MCF 10A (cell line): ENCODE data around the gene ATP8B4. TPM values are rescaled to one million over a fixed set of nuclear protein-coding genes. Genes with fewer than 3 reads are reported as not detected.

Experiments used
- BruUV-seq: library from RNA; stranded (reverse); fragments of 400-500 nt; replicated peaks from 2 replicates; lab custom pipeline; 2021; lab: Mats Ljungman, UMichigan
- CTCF ChIA-PET: fragments of 300-600 bp; sonication (Branson Sonifier 250); formaldehyde crosslinking; extraction: SDS; loops from one replicate; lab custom pipeline; 2021; ENCODE audit warnings: antibody characterized with exemption, inconsistent platforms; lab: Yijun Ruan, JAX
- POLR2A ChIA-PET: fragments of 300-600, 350-650 bp; sonication (Branson Sonifier 250); formaldehyde crosslinking; extraction: SDS; loops from one replicate; lab custom pipeline; 2020; ENCODE audit warnings: antibody characterized with exemption, inconsistent platforms; lab: Yijun Ruan, JAX
- DNase-seq: peaks from one replicate; pipeline ENCODE4 v3.0.0-alpha.2; 2018; ENCODE audit not compliant: unreplicated experiment
- H3K27ac Mint-ChIP-seq: one replicate; pipeline ENCODE4 v1.8.0; 2022; ENCODE audit warnings: mild to moderate bottlenecking, low read depth, mixed read lengths; ENCODE audit not compliant: unreplicated experiment
- H3K27me3 Mint-ChIP-seq: one replicate; pipeline ENCODE4 v1.8.0; 2022; ENCODE audit warnings: mixed read lengths; ENCODE audit not compliant: insufficient read depth, unreplicated experiment
- H3K36me3 Mint-ChIP-seq: one replicate; pipeline ENCODE4 v1.8.0; 2022; ENCODE audit warnings: mild to moderate bottlenecking, moderate library complexity, mixed read lengths; ENCODE audit not compliant: insufficient read depth, unreplicated experiment
- H3K4me1 Mint-ChIP-seq: one replicate; pipeline ENCODE4 v1.8.0; 2022; ENCODE audit warnings: mixed read lengths; ENCODE audit not compliant: insufficient read depth, unreplicated experiment
- H3K4me3 Mint-ChIP-seq: one replicate; pipeline ENCODE4 v1.8.0; 2022; ENCODE audit warnings: mild to moderate bottlenecking, moderate library complexity, mixed read lengths; ENCODE audit not compliant: unreplicated experiment
- H3K9me3 Mint-ChIP-seq: one replicate; pipeline ENCODE4 v1.8.0; 2022; ENCODE audit warnings: mixed read lengths; ENCODE audit not compliant: unreplicated experiment
- CTCF ChIP-seq: fragments of 200-600 bp; IDR thresholded peaks from one replicate; pipeline ENCODE4 v1.8.0; 2022; ENCODE audit warnings: antibody characterized with exemption, mild to moderate bottlenecking; ENCODE audit not compliant: unreplicated experiment
- intact Hi-C: fragments of 100-400 bp; cut with micrococcal nuclease; formaldehyde crosslinking; loops from 2 replicates; pipeline ENCODE4 v1.14.1; 2022
- total RNA-seq: library from RNA; stranded (reverse); gene quantifications from 2 replicates; pipeline ENCODE4 v1.2.3, GENCODE V29; 2022

The ATP8B4 gene
- total RNA-seq, 1 experiment from 2014 or later: not detected

GRCh38 chr15:49895347-49896223 lies 223.4 kb downstream of the ATP8B4 start:
- no peak for TF ChIP-seq CTCF
- H3K9me3 Mint-ChIP-seq: no peaks in the 10 kb centered on the region
- no peak for DNase-seq
- no peak overlapping the region for H3K4me3 Mint-ChIP-seq
- ChIA-PET CTCF (no interaction called here), POLR2A (no interaction called here)
- intact Hi-C loops: no loop called here
- no peaks in the 10 kb centered on the region for H3K4me1 Mint-ChIP-seq
- H3K27ac Mint-ChIP-seq: no peak overlapping the region
- BruUV-seq: no TSS peak
- H3K36me3 Mint-ChIP-seq: no peaks in the 10 kb centered on the region
- H3K27me3 Mint-ChIP-seq: no peaks in the 10 kb centered on the region

- Mint-ChIP-seq H3K27ac (no peak overlapping the region), H3K9me3 (no peaks in the 10 kb centered on the region), H3K4me1 (no peaks in the 10 kb centered on the region), H3K4me3 (no peak overlapping the region), H3K36me3 (no peaks in the 10 kb centered on the region), H3K27me3 (no peaks in the 10 kb centered on the region)
- ChIA-PET CTCF (no interaction called here), POLR2A (interaction anchor here (0.6 kb wide), 2 partner anchors 38 to 619 kb away, joined by 3 read pairs; no protein-coding TSS in a partner anchor)
- no TSS peak for BruUV-seq
- TF ChIP-seq CTCF: no peak
- DNase-seq: no peak
- intact Hi-C loops: no loop called here
Observed at GRCh38 chr15:49890689-49891088, 228.3 kb downstream of the ATP8B4 start.

- BruUV-seq: no TSS peak
- H3K27ac Mint-ChIP-seq: no peak overlapping the region
- H3K36me3 Mint-ChIP-seq: no peaks in the 10 kb centered on the region
- TF ChIP-seq CTCF: no peak
- POLR2A ChIA-PET: interaction anchor here (1.0 kb wide), 1 partner anchor 34 kb away, joined by 3 read pairs; no protein-coding TSS in a partner anchor
- DNase-seq: no peak
- no peaks in the 10 kb centered on the region for H3K27me3 Mint-ChIP-seq
- CTCF ChIA-PET: no interaction called here
- intact Hi-C loops: no loop called here
- no peaks in the 10 kb centered on the region for H3K4me1 Mint-ChIP-seq
- H3K9me3 Mint-ChIP-seq: no peaks in the 10 kb centered on the region
- no peak overlapping the region for H3K4me3 Mint-ChIP-seq
Observed at GRCh38 chr15:49889536-49889935, 229.5 kb downstream of the ATP8B4 start.

- Mint-ChIP-seq H3K4me3 (no peak overlapping the region), H3K27ac (no peak overlapping the region), H3K27me3 (no peaks in the 10 kb centered on the region), H3K36me3 (no peaks in the 10 kb centered on the region), H3K9me3 (no peaks in the 10 kb centered on the region), H3K4me1 (no peaks in the 10 kb centered on the region)
- no peak for TF ChIP-seq CTCF
- POLR2A ChIA-PET: interaction anchor here (1.0 kb wide), 1 partner anchor 33 kb away, joined by 3 read pairs; no protein-coding TSS in a partner anchor
- intact Hi-C loops: no loop called here
- BruUV-seq: no TSS peak
- CTCF ChIA-PET: interaction anchor here (1.0 kb wide), 1 partner anchor 12 kb away, joined by 5 read pairs; no protein-coding TSS in a partner anchor
- no peak for DNase-seq
Observed at GRCh38 chr15:49888734-49889133, 230.3 kb downstream of the ATP8B4 start.
